Fibroblast of pulmonary artery (primary cell): Measurements from ENCODE around the gene CALHM1.
"Not testable (repeated sequence)": the region's sequence is repeated elsewhere in the genome, so short reads cannot be mapped to it uniquely, and the experiment has no call there.

Source experiments
- DNase-seq: peaks from one replicate; pipeline ENCODE4 v3.0.0-alpha.2; 2010; ENCODE audit warnings: low read depth
- H3K4me3 ChIP-seq: replicated peaks from 2 replicates; pipeline ENCODE4 v1.5.1; 2011; ENCODE audit warnings: low read depth, mild to moderate bottlenecking, control low read depth, low read length, moderate library complexity
- TF ChIP-seq, protein P1 (sequence below): IDR thresholded peaks from 2 replicates; pipeline ENCODE4 v1.5.1; 2011; ENCODE audit warnings: mild to moderate bottlenecking, control low read depth, low read length, inconsistent platforms; ENCODE audit errors: missing control alignments

CALHM1 gene

DNA sequence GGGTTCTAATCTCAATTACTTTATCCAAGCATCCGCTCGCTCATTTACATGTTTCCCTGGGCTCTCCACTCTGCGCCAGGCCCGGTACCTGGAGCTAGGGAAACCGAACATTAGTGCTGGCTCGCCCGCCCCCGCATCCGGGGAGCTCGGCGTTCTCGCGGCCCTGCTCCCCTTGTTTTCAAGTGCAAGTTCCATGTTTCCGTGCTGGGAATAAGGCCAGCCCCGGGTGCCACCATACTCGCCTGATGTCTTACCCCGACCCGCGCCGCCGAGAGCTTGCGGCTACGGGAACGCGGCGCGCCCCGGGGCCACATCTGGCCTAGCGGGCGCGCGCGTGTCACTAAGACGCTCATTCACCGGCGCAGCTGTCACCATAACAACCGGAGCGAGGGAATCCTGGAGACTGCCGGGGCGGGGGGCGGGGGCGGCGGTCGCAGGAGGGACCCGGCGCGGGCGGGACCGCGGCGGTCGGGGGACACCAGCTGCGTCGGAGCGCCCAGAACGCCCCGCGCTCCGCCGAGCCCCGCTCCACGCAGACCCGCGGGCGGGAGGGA lies 34.7 kb upstream of the CALHM1 start, which contains the start of gene NEURL1:
Gene NEURL1 (plus strand): TSS at position 344 of the 554 bp plus-strand sequence. CDS start 683 bp downstream, outside the sequence.
- no peak for DNase-seq
- H3K4me3 ChIP-seq: peak within 1 kb of the TSS; percentile 40
- TF ChIP-seq, protein P1, sequence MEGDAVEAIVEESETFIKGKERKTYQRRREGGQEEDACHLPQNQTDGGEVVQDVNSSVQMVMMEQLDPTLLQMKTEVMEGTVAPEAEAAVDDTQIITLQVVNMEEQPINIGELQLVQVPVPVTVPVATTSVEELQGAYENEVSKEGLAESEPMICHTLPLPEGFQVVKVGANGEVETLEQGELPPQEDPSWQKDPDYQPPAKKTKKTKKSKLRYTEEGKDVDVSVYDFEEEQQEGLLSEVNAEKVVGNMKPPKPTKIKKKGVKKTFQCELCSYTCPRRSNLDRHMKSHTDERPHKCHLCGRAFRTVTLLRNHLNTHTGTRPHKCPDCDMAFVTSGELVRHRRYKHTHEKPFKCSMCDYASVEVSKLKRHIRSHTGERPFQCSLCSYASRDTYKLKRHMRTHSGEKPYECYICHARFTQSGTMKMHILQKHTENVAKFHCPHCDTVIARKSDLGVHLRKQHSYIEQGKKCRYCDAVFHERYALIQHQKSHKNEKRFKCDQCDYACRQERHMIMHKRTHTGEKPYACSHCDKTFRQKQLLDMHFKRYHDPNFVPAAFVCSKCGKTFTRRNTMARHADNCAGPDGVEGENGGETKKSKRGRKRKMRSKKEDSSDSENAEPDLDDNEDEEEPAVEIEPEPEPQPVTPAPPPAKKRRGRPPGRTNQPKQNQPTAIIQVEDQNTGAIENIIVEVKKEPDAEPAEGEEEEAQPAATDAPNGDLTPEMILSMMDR: no peak

DNA sequence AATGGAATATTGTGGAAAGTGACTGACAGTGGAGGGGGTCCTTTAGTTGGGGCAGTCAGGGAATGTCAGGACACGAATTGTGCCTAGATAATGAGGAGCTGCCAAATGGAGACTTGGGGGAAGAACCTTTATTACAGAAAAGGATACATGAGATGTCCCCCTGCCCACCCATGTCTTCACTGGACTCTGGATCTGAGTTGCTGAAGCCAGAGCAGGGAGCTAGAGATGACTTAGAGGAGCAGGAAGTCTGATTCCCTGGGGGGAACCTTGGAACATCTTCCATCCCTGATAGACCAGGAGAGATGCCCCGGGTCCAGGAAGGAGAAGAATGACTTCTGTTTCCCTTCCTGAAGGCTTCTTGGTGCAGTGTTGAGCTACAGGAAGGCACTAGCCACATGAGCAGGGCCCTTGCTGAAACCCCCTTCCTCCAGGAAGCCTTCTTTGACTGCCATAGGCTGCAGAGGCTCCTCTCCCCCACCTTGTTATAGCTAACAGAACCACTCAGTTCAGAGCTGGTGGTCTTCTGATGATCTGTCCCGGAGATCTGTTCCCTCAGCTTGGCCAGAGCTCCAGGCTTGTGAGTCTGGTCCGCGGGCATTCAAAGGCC lies 34.1 kb upstream of the CALHM1 start:
- H3K4me3 ChIP-seq: no peak overlapping the region
- TF ChIP-seq, protein P1: no peak
- DNase-seq: no peak

DNA sequence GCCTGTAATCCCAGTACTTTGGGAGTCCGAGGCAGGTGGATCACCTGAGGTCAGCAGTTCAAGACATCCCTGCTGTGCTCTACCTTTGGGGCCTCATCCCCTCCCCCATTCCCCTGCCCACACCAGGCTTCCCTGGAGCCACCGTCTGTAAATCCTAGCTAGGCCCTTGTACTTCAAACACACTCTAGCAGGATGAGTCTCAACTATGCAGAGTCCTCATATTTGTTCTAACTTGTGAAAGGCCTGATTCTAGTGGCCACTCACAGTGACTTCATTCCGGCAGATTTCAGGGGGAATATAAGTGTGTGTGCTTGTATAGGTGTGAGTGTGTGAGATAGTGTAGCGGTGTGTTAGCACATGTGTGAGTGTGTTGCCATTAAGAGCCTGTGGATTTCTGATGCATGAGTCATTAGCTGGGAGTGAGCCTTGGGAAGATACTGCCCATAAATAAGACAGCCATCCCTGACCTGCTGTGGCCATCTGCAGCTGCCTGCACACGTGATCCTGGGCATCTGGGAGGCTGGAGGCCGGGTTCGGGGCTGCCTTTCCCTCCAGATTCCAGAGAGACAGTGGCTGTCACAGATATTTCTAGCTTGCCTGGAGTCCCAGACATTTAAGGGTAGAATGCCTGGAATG lies 33.1 kb upstream of the CALHM1 start:
- no peak overlapping the region for H3K4me3 ChIP-seq
- TF ChIP-seq, protein P1: no peak
- DNase-seq: peak; percentile 90

DNA sequence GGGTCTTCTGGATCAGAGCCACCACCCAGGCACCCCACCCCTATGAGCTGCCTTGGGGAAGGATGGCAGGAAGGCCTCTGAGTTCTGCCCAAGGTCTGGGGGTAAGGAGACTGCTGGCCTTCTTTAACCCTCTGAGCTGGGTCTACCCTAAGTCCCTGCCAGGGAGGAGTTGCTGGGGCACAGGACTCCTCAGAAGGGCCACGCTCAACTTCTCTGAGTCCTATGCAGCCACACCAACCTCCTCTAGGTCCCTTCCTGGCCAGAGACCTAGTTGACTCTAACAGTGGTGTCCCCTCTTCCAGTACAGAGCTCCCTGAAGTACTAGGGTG lies 32.2 kb upstream of the CALHM1 start:
- TF ChIP-seq, protein P1: no peak
- DNase-seq: no peak
- H3K4me3 ChIP-seq: no peak overlapping the region

DNA sequence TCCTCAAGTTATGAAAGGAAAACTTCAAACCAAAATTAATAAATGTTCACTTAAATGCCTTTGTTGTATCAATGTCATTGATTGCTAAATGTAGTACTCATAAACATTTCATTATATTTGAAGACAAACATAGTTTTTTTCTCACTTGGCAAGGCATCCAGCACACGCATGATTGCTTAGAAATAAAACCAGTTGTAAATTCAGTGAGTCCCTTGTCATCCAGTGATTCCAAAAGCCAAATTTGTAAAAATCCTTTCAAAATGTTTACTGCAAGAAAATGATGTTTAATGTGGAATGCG lies 28.7 kb upstream of the CALHM1 start:
- TF ChIP-seq, protein P1: no peak
- no peak for DNase-seq
- no peak overlapping the region for H3K4me3 ChIP-seq

DNA sequence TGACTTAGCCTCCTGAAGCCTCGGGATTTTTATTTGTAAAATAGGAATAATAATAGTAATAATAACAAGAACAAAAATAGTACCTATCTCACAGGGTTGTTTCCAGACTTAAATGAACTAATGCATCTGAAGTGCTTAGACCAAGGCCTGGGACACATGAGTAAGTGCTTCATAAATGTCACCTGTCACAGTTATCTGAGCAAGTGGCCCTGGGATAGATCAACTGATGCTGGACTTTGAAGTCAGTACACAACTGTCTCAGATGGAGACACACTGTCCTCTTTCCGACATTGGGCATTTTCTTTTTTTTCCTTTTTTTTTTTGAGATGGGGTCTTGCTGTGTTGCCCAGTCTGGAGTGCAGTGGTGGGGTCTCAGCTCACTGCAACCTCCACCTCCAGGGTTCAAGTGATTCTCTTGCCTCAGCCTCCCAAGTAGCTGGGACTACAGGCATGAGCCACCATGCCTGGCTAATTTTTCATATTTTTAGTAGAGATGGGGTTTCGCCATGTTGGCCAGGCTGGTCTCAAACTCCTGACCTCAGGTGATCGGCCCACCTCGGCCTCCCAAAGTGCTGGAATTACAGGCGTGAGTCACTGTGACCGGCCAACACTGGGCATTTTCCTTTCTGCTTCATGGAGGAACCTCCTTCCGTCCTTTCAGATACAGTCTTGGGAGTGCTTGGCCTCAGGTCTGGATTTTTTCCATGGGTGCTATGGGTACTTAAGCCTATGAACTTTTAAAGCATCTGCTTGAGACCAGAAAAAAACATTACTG lies 28.1 kb upstream of the CALHM1 start:
- DNase-seq, H3K4me3 ChIP-seq: not testable (repeated sequence)

DNA sequence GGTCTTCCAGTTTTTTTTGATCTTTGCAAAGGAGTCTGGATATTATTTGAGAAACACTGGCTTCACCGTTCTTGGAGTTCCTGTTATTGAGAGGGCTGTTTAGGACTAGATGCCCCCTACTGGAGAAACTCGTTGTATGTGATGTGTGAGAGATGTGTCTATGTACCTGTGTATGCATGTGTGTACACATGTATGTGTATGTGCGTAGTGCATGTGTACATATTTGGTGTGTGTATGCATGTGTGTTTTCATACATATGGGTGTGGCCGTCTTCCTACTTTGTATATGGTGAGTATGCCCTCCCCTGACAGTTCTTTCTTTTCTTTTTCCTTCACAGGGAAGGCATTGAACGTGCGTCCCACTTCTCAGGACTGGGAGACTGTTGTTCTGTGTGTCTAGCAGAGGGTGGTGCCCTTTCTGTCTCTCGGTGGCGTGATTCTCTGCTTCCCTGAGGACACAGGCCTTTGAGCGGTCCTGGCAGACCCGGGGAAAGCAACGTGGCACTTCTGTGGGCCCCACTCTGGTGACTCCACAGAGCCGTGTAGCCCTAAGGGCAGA lies 23.4 kb upstream of the CALHM1 start:
- TF ChIP-seq, protein P1: peak; percentile 83
- DNase-seq: peak; percentile 88
- H3K4me3 ChIP-seq: no peak overlapping the region
